Kasumi-1 (cell line): ENCODE measurements around the gene GRWD1.

Experiments
- DNase-seq, 2 experiments: peaks; one replicate each; lab custom pipeline; 2025; lab: John Stamatoyannopoulos, UW

Gene GRWD1

GRCh38 chr19:48456864-48457263 is 11.1 kb downstream of the GRWD1 start:
- no peak for DNase-seq

- DNase-seq, result no peak
Measured at GRCh38 chr19:48458016-48458415, 12.2 kb downstream of the GRWD1 start.

- DNase-seq, result no peak
Measured at GRCh38 chr19:48461651-48461981, 15.8 kb downstream of the GRWD1 start.

- no peak for DNase-seq
Measured at GRCh38 chr19:48461982-48462655, 16.3 kb downstream of the GRWD1 start.

GRCh38 chr19:48465215-48465614 is 19.4 kb downstream of the GRWD1 start:
- DNase-seq, result no peak

GRCh38 chr19:48466561-48467325 is 21.0 kb downstream of the GRWD1 start:
- DNase-seq, result no peak

- DNase-seq, result peak; percentile 100
Measured at GRCh38 chr19:48468772-48469288, 23.0 kb downstream of the GRWD1 start.

- peak; percentile 27 to 50 for DNase-seq
Measured at GRCh38 chr19:48469289-48469881, 23.6 kb downstream of the GRWD1 start, which contains the start of gene CYTH2. Gene CYTH2, plus strand, starts transcription at chr19:48469369. Its CDS starts 139 bp downstream, at chr19:48469508.

- DNase-seq, result no peak
Measured at GRCh38 chr19:48469934-48470680, 24.3 kb downstream of the GRWD1 start.

GRCh38 chr19:48470856-48471255 is 25.1 kb downstream of the GRWD1 start:
- DNase-seq, result no peak

GRCh38 chr19:48471836-48472235 is 26.1 kb downstream of the GRWD1 start:
- no peak for DNase-seq

- DNase-seq, result no peak
Measured at GRCh38 chr19:48473161-48473966, 27.6 kb downstream of the GRWD1 start.

GRCh38 chr19:48474084-48474592 is 28.4 kb downstream of the GRWD1 start:
- no peak for DNase-seq

- no peak for DNase-seq
Measured at GRCh38 chr19:48475369-48476068, 29.7 kb downstream of the GRWD1 start.

GRCh38 chr19:48476176-48476575 is 30.4 kb downstream of the GRWD1 start:
- DNase-seq, result no peak

- no peak for DNase-seq
Measured at GRCh38 chr19:48477067-48477685, 31.4 kb downstream of the GRWD1 start.

GRCh38 chr19:48477698-48478338 is 32.0 kb downstream of the GRWD1 start:
- no peak for DNase-seq

GRCh38 chr19:48478339-48479256 is 32.8 kb downstream of the GRWD1 start:
- DNase-seq, result no peak
